ENCODE measurements around the gene PHF21A.

- no peak for TF ChIP-seq CTCF (IDR thresholded peaks at IDR 0.05; ENCODE audit: insufficient read depth, low read depth, low read length)
- no peak for TF ChIP-seq EZH2 (IDR thresholded peaks at IDR 0.05; ENCODE audit: insufficient read depth, low read length)
Measured at GRCh38 chr11:45930031-45930794, 191.0 kb downstream of the PHF21A start.

Data from astrocyte (in vitro differentiated cells and primary cell).